ENCODE measurements around the gene TOM1L2.
"Not testable (repeated sequence)": the region's sequence is repeated elsewhere in the genome, so short reads cannot be mapped to it uniquely, and the experiment has no call there.

The TOM1L2 gene

DNA sequence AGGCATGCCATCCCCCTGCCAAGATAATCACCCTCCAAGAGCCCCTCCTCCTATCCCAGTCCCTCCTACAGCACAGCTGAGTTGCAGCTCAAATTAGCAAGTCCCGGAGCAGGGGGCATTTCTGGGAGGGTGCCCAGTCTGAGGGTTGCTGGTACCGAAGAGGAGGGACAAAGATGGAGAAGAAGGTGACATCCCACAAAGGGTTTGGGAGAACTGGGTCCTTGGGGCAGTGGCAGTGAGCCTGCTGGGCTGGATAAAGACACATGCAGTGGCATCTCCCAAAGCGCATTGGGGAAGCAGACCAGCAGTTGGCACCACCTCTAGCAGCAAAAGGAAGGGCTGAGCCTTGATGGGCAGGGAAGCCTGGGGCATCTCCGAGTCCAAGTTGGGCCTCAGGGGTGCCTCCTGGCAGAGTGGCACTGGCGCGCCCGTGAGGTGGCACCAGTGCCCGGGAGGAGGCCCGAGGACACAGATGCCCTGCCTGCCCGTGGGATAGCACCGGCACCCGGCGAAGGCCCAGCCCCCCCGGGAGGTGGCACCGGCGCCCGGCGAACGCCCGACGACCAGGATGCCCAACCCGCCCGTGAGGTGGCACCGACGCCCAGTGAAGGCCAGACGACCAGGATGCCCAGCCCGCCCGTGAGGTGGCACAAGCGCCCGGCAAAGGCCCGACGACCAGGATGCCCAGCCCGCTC lies 622 bp downstream of the TOM1L2 start:
- in situ Hi-C loops (cut with MboI; ENCODE audit: low sequenced_read_pairs) = no loop called here

GRCh38 chr17:17970699-17971430 lies 1.3 kb downstream of the TOM1L2 start:
- in situ Hi-C loops (cut with MboI; ENCODE audit: low sequenced_read_pairs) = no loop called here

GRCh38 chr17:17966399-17966798 lies 5.8 kb downstream of the TOM1L2 start:
- in situ Hi-C loops (cut with MboI; ENCODE audit: low sequenced_read_pairs) = no loop called here

GRCh38 chr17:17965152-17965721 lies 7.0 kb downstream of the TOM1L2 start:
- in situ Hi-C loops (cut with MboI; ENCODE audit: low sequenced_read_pairs) = no loop called here

- in situ Hi-C loops (cut with MboI; ENCODE audit: low sequenced_read_pairs) = no loop called here
Observed at GRCh38 chr17:17964710-17965109, 7.5 kb downstream of the TOM1L2 start.

DNA sequence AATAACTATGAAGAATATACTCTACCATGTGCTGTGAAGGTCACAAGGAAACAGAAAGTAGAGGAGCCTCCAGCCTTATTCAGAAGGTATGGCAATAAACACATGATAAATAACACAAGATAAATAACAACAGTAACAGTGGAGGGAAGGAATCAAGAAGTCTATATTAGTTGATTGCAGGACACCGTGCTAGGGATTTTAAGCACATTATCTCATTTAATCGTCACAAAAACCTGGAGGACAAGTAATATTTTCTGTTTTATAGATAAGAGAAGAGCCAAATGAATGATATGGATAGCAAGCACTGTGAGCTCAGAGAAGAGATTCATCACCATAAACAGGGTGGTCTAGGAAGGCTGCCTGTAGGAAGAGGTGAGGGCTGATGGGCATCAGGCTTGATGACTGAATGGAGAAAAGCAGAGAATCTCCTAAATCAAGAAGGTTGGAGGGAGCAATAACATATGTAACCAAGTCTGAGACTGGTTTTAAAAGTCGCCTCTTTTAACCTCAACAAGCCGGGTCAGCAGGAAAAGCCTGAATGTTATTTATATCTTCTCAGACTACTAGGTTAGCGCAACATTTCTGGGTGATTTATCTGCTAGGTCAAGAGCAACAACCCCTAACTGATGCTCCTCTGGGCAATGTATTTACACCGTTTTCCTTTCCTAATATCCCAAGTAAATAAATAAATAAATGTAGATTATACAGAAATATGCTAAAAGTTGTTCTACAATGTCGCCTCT lies 8.3 kb downstream of the TOM1L2 start:
- in situ Hi-C loops (cut with MboI; ENCODE audit: low sequenced_read_pairs) = no loop called here

- in situ Hi-C loops (cut with MboI; ENCODE audit: low sequenced_read_pairs) = no loop called here
Observed at GRCh38 chr17:17963066-17963465, 9.1 kb downstream of the TOM1L2 start.

- in situ Hi-C loops (cut with MboI; ENCODE audit: low sequenced_read_pairs) = no loop called here
Observed at GRCh38 chr17:17960500-17961030, 11.6 kb downstream of the TOM1L2 start.

DNA sequence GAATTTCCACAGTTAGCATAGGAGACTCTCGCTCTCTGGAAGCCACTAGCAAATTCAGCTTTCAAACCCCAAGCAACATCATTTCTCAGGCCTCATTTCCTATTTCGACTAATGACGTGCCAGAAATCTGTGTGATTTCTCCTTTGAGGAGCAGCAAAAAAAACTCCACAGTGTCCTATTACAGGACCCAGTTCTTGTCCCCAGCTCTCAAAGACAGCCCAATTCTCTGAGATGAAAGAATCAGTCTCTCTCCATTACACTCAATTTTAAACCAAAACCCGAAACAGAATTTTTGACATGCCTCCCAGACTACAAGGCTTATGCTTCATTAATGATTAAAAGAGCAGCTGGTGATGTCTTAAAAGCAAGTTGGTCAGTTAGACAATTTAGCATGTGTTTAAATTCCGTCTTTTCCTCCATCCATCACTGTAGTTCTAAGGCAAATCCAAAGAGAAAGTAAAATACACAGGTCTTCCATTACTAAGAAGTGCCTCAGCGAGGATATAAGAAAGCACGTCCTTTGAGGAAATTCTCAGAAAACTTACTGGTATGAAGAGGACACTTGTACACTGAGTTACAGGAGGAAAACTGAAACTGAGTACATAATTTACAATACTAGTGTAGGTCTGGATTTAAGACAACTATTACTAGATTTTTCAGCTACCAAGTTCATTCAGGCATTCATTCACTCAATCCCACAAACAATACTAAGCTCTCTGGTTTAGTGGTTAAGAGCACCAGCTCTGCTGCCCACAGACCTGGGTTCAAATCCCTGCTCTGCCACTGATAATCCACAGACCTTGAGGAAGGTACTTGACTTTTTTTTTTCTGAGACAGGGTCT lies 12.5 kb downstream of the TOM1L2 start:
- in situ Hi-C loops (cut with MboI; ENCODE audit: low sequenced_read_pairs) = no loop called here

DNA sequence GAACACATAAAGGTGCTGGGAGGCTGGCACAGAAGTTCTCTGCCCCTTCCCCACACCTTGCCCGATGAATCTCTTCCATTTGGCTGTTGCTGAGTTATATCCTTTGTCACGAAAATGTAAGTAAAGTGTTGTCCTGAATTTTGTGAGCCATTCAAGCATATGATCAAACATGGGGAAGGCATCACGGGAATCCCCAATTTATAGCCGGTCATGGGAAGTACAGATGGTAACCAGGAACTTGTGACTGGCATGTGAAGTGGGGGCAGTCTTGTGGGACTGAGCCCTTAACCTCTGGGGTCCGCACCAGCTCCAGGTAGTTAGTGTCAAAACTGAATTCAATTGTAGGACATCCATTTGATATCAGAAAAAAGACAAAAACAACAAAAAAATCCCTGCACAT lies 13.2 kb downstream of the TOM1L2 start:
- in situ Hi-C loops (cut with MboI; ENCODE audit: low sequenced_read_pairs) = no loop called here

DNA sequence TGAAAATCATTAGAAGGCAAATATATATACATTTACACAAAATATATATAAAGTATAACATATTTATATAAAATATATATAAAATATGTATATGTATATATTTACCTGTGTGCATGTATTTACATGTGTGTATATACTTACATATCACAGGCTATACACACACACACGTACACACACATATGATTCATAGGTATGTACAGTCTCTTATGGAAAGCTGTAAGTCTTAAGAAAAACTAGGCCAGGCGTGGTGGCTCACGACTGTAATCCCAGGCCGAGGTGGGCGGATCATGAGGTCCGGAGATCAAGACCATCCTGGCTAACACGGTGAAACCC lies 14.7 kb downstream of the TOM1L2 start:
- in situ Hi-C loops (cut with MboI; ENCODE audit: low sequenced_read_pairs) = no loop called here

DNA sequence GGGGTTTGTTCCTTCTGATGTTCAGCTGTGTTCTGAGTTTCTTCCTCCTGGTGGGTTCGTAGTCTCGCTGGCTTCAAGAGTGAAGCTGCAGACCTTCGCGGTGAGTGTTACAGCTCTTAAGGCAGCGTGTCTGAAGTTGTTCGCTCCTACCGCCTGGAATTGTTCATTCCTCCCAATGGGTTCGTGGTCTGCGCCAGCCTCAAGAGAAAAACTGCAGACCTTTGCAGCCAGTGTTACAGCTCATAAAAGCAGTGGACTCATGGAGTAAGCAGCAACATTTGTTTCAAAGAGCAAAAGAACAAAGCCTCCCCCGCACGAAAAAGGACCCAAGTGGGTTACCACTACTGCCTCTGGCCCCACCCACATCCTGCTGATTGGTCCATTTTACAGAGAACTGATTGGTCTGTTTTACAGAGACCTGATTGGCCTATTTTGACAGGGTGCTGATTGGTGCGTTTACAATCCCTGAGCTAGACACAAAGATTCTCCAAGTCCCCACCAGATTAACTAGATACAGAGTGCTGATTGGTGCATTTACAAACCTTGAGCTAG lies 16.3 kb downstream of the TOM1L2 start:
- in situ Hi-C loops (cut with MboI; ENCODE audit: low sequenced_read_pairs) = not testable (repeated sequence)

GRCh38 chr17:17954079-17954478 lies 18.1 kb downstream of the TOM1L2 start:
- in situ Hi-C loops (cut with MboI; ENCODE audit: low sequenced_read_pairs) = no loop called here

DNA sequence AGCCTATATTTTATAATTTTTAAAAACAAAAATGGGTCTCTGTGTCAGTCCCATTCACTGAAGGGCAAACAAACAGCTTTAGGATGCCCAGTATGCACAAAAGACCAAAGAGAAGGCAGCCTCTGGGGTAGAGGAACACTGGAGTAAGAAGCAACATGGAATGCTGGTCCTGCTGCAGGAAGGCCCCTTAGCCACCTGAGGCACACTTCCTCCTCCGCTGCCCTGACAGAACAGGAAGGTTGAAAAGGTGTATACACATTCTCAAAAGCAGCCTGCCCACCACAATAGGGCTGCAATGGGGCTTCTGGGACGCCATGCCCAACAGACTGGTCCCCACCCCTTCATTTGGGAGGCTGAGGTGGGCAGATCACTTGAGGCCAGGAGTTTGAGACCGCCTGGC lies 19.5 kb downstream of the TOM1L2 start:
- in situ Hi-C loops (cut with MboI; ENCODE audit: low sequenced_read_pairs) = no loop called here

DNA sequence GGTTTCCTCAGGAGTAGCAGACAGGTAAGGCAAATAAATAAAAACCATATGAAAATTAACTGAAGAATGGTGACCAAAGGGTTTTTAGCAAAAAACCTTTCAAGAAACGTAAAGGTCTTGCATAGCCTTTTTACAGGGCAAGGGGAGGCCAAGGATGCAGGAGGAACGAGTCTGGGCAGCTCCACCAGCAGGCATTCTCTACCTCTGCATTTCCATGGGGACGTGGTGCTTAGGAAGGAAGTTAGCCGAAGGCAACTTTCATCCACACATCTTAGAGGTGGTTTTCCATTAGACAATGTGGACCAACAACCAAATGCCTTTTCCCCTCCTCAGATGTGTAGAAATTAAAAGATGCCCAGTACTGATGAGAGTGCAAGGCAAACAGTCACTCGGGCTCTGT lies 20.7 kb downstream of the TOM1L2 start:
- in situ Hi-C loops (cut with MboI; ENCODE audit: low sequenced_read_pairs) = no loop called here

GRCh38 chr17:17950806-17951205 lies 21.4 kb downstream of the TOM1L2 start:
- in situ Hi-C loops (cut with MboI; ENCODE audit: low sequenced_read_pairs) = no loop called here

- in situ Hi-C loops (cut with MboI; ENCODE audit: low sequenced_read_pairs) = no loop called here
Observed at GRCh38 chr17:17950347-17950746, 21.9 kb downstream of the TOM1L2 start.

GRCh38 chr17:17947966-17948365 lies 24.2 kb downstream of the TOM1L2 start:
- in situ Hi-C loops (cut with MboI; ENCODE audit: low sequenced_read_pairs) = no loop called here

GRCh38 chr17:17947309-17947708 lies 24.9 kb downstream of the TOM1L2 start:
- in situ Hi-C loops (cut with MboI; ENCODE audit: low sequenced_read_pairs) = no loop called here

GRCh38 chr17:17946093-17946492 lies 26.1 kb downstream of the TOM1L2 start:
- in situ Hi-C loops (cut with MboI; ENCODE audit: low sequenced_read_pairs) = no loop called here

Data from HL-60/S4 treated with phorbol 12-myristate 13-acetate at 8.2 ng/mL for 4 days and 3 days (cell line).